Ramos (cell line): ENCODE measurements around the gene KAT6B.
"Not testable (repeated sequence)": the region's sequence is repeated elsewhere in the genome, so short reads cannot be mapped to it uniquely, and the experiment has no call there.

Source experiments
- in situ Hi-C: fragments of 300-500 bp; cut with MboI; formaldehyde crosslinking; loops from one replicate; pipeline ENCODE4 v1.14.3; 2022; ENCODE audit warnings: low sequenced_read_pairs; ENCODE audit not compliant: unreplicated experiment

KAT6B gene

DNA sequence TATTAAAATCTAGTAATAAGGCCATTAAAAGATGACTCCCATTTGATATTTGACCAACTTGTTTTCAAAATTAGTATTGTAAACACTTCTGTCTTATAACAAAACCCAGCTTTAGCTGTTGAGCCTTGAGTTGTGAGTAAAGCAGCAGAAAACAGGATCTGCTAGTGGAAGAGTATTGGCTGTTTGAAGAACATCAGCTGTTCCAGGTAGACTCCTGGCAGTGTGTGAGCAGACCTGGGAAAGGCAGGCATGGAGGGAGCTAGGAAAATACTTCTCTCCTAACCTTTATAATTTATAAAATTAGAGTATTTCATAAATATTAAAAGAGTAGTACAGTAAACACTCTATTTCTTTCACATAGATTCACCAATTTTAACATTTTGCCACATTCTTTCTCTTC is 29.0 kb downstream of the KAT6B start:
- in situ Hi-C loops = no loop called here

DNA sequence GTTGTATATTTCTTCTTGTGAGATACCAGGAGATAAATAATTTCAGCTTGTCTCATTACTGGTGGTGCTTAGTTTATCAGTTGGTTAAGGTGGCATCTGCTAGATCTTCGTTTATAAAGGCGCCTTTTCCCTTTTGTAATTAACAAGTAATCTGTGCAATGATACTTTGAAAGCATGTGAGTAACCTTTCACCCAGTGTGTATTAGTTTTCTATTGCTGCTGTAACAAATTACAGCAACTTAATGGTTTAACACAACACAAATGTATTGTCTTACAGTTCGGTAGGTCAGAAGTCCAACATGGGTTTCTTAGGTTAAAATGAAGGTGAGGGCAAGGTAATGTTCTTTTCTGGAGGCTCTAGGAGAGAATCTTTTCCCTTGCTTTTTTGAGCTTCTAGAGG is 30.5 kb downstream of the KAT6B start:
- in situ Hi-C loops = no loop called here

DNA sequence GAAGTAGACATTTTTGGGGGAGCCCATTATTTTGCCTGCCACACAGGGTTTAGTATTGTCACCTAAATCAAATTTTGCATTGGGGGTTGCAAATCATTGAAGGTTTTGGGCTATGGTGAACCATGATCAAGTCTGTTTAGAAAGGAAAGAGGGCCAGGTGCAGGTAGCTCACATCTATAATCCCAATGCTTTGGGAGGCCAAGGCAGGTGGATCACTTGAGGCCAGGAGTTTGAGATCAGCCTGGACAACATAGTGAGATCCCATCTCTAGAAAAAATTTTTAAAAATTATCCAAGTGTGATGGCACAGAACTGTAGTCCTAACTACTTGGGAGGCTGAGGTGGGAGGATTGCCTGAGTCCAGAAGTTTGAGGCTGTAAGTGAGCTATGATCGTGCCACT is 31.2 kb downstream of the KAT6B start:
- in situ Hi-C loops = no loop called here

DNA sequence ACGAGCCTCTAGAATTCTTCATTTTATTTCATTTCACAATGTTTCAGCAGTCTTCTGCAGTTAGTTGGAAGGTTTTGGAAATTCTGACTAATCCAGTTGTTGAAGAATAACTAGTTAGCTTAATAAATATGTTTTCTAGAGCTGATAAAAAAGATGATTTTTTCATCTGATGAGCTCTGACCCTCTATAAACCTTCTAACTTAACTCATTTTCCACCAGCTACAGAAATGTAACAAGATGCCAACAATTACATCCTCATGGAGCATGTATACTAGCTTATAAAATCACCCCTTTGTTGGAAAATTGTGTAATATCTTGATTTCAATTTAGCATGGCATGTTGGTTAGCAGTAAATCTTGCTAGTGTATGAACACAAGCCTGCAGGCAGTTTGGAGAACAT is 33.1 kb downstream of the KAT6B start:
- in situ Hi-C loops = no loop called here

DNA sequence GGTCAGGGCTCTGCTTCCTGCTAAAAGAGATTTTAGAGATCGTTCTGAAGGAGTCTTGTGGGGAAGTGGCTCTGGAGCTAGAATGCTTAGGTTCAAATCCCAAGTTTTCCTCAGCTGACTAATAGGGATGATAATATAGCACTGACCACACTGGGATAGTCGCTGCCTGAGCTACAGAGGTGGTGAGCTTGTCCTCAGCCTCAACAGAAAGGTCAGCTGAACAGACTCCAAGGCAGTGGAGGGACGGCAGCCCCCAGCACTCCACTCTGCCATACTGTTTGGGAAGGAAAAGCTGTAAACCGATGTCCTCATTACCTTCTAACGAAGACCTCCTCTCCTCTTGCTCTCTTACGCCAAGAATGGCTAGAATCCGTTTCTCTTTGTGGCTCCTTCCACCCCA is 36.2 kb downstream of the KAT6B start:
- in situ Hi-C loops = no loop called here

DNA sequence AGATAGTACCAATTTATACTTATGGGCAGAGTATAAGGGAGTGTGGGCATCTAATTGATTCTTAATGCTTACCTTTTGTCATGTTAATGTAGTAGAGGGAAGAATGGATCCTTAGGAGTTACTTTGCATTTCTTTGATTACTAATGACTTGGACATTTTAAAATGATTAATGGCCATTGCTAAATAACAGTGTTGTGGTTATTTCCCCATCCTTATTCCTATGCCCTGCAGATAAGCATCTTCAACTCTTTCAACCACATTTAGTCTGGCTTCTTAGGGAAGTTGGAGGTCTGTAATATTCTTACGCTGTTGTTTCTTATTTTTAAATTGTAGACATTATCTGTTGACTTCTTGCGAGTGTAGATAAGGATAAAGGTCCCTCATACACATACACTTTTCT is 37.2 kb downstream of the KAT6B start:
- in situ Hi-C loops = no loop called here

DNA sequence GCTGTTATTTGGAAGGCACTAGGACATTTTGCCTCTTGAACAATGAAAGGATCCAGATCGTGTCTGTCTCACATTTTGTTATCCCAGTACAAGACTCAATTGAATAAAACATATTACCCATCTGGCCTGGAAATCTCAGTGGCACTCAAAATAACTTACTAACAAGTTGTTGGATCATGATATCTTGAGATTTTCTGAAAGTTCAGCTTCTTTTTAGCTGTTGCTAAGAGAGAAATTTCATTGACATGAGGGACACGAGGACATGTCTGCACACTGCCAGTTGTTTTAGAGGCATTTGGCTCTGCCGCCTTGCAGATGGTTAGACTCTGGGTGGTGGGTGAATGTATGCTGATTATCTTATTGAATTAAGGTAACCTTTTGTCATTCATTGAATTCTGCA is 41.0 kb downstream of the KAT6B start:
- in situ Hi-C loops = no loop called here

DNA sequence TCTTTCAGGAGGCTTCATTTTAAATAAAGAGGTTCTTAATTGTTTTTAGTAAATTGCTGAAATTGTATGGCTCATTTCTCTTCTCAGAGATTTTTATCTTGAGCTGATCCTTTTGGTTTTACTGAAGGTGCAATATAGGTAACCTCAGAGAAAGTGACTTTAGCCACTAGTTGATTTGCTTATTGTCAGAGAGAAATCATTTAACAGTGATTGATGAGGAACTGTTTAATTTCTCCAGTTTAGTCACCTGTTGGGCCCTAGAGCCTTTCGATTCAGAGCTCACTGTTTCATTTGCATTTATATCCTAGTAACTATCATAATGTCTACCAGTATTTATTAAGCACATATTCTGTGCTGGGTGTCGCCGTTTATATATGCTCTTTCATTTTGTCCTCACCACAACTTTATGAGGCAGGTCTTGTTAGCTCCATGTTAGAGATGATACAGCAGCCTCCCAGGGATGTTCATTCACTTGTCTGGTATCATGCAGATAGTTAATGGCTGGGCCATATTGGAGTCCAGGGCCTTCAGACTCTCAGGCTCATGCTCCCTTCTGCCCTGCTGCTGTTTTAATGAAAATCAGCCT is 42.1 kb downstream of the KAT6B start:
- in situ Hi-C loops = no loop called here

DNA sequence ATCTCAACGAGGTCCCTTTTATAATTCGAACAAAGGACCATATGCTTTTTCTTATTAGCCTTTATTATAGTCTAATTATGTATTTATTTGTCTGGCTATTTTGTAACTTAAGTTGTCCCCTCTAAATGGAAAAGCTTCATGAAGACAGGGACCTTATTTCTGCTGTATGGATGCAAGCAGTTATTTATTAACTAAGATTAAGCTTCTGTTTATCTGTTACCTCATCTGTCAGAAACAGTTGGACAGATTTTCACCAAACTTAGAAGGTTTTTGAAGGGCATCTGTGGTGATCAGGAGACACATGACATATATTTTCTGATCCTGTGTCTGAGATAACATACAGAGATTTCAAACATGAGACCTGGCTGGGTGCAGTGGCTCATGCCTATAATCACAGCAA is 43.2 kb downstream of the KAT6B start:
- in situ Hi-C loops = no loop called here

DNA sequence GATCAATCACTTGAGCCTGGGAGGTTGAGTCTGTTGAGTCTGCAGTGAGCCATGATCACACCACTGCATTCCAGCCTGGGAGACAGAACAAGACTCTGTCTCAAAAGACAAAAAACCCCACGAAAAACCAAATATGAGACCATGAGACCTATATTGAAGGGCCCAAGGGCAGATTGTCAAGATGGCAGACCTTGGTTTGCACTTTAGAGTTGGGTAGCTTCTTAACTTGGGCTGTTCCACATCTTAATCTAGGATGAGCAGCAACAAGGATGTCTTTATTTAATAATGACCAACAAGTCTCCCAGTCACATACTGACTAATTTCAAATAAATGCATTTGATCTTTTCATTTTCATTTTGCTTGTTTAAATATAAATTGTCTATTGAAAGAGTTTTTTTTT is 43.8 kb downstream of the KAT6B start:
- in situ Hi-C loops = no loop called here

DNA sequence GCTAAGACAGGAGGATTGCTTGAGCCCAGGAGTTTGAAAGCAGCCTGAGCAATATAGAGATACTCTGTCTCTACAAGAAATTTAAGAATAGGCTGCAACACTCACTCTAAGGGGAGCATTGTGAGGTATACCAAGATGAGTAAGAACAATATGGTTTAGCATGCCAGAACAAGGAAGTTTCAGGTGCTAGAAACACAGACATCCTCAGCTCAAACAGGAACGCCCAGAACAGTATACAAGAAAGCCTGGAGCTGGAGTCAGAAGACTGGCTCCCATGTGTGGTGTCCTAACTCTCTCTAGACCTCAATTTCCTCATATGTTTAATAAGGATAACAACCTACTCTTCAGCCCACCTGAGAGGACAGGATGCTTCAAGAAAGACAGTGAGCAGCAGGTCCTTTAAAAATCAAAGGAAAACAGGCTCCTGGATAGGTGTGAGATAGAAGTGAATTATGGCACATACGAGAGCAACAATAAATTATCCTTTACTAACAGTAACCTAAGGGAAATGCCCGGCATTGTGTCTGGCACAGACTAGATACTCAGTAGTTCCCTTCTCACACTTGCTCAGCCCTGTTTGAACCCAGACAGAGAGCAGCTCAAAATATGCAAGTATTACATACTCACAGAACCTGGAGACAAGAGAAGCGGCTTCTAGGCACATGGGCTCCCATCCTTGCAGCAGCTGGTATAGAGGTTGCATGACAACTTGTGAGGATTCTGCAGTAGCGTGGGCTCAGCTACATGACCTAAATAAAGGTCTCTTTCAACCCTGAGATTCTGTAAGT is 45.4 kb downstream of the KAT6B start:
- in situ Hi-C loops = no loop called here

DNA sequence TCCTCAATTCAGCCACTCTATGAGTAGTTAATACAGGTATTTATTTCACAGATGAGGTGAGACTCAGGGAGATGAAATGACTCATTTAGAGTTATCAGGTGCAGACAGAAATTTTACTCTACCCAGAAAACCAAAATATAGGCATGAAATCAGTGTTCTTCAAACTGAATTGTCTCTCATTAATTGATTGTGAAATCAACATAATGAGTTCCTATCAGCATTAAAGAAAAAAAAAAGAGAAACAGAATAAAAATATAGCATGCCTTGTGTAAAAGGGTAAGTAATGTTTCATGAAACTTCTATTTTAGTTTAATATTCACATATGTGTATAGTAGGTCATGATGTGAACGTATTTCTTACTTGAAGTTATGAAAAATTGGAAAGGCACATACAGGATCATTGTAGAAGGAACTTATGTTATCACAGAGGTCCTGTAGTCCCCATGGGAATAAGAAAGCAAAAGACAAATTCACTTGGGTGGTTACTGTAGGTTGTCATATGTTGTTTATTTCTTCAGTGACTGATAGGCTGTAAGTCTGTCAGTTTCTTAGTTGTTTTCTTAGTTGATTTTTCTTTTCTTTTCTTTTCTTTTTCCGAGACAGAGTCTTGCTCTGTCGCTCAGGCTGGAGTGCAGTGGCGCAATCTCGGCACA is 47.5 kb downstream of the KAT6B start:
- in situ Hi-C loops = no loop called here

DNA sequence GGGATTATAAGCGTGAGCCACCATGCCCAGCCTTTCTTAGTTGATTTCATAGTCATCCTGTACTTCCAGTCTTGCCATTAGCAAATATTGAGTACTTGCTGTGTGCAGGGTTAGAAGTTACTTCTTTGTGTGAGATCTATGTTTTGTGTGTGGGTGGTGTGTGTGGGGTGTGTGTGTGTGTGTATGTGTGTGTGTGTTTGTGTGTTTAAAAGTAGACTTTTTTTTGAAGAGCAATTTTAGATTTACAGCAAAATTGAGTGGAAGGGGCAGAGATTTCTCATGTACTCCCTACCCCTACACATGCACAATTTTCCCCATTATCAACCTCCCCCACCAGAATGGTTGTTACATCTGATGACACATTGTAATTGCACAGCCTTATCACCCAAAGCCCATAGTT is 48.2 kb downstream of the KAT6B start:
- in situ Hi-C loops = no loop called here

DNA sequence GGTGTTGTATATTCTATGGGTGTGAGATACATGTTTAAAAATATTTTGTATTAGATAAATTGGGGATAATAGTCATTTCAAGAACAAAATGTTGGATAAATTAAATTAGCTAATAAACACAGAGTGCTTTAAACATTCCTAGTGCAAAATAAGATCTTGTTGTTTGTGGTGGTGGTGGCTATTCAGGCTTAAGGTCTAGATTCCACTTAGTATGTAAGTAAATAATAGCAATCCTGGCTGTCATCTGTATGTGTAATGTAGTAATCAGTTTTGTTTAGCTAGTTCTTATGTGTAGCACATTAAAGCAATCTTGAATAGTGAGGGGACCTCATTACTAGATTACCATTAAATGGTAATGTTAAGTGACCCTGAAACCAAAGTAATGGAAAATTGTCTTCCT is 48.7 kb downstream of the KAT6B start:
- in situ Hi-C loops = no loop called here

DNA sequence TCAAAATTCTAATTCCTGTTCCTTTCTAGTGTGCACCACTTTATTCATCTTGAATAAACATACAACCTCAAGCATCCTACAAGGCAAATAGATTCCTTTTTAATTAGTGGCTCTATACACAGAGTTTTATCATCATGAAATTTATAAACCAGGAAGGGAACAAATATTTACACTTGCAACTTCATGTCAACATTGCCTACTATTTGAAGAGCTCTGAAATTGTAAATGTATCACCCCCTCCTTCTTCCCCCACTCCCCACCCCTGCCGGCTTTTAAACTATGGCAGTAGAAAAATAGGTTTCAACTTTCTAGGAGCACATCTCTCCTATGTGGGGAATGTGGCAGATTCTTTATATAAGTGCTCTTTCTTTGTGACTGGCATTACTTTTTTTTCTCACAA is 49.6 kb downstream of the KAT6B start:
- in situ Hi-C loops = no loop called here

DNA sequence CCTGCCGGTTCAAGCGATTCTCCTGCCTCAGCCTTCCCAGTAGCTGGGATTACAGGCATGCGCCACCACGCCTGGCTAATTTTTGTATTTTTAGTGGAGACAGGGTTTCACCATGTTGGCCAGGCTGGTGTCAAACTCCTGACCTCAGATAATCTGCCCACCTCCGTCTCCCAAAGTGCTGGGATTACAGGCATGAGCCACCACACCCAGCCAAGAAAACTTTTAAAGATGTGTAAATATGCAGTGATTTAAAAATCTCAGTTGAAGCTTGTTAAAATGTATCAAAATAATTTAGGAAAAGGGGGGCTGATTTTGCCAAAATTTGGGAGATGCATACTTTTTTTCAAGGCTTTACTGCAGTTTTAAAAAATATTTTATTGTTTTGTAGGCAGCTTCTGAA is 50.7 kb downstream of the KAT6B start:
- in situ Hi-C loops = not testable (repeated sequence)

DNA sequence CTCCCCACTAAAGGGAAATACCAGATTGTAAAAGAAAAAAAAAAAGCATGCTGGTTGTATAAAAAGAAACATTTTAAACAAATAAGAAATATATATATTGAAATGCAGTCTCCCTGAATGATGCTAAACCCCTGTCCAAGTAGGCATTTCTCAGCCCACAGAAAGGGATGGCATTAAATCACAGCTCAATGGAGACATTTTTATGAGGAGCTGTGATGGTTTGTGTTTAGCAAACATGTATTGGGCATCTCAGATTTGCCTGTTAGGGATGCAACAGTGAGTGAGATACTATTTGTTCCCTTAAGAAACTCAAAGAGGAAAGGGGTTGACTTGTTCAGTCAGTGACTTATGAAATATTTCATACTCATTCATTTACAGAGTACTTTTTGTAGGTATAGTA is 51.5 kb downstream of the KAT6B start:
- in situ Hi-C loops = no loop called here

DNA sequence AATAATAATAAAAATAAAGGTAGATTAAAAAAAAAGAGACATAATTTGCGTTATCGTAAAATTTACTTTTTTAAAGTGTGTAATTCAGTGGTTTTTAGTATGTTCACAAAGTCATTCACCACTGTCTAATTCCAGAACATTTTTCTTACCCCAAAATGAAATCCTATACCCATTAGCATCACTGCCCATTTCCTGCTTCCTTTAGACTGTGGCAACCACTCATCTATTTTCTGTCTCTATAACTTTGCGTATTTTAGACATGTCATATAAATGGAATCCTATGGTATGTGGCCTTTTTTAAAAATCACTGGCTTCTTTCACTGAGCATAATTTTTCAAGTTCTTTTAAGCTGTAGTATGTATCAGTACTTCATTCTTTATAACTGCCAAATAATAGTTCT is 53.6 kb downstream of the KAT6B start:
- in situ Hi-C loops = no loop called here

DNA sequence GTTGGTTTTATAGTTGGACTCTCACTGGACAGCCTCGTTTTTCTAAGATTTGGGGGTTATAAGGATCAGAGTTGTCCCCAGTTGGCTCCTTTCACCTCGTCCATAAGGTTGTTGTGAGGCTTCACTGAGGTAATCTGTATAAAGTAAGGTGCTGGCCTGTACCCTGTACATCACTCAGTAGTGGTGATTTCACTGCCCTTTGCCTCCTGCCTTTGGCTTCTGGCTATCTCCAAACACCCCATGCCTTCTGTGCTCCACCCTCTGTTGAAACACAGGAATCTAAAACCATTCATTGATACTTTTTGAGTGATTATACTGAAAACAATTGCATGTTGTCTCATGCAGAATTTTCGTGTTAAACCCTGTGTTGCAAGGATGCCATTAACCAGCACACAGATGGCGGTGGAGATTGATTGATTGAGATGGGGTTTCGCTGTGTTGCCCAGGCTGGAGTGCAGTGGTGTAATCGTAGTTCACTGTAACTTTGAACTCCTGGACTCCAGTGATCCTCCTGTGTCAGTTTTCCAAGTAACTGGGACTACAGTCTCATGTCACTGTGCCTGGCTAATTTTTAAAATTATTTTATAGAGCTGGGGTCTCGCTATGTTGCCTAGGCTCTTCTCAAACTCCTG is 55.0 kb downstream of the KAT6B start:
- in situ Hi-C loops = no loop called here

DNA sequence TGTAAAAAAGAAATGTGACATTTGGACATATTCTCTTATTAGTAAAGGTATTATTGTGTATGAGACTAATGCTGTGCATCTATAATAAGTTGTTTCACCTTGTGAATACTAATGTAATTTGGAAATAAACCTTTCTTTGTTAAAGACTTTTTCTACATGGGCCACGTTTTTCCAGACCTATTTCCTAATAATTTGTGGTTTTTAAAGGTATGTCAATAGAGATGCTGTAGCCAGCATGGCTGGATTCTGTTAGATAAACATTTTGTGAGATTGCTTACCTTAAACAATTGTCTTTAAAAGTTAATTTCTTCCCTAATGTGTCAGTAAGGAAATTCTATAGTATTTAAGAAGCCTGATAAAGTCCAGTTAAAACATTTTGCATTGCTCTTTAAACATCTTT is 56.0 kb downstream of the KAT6B start:
- in situ Hi-C loops = no loop called here

DNA sequence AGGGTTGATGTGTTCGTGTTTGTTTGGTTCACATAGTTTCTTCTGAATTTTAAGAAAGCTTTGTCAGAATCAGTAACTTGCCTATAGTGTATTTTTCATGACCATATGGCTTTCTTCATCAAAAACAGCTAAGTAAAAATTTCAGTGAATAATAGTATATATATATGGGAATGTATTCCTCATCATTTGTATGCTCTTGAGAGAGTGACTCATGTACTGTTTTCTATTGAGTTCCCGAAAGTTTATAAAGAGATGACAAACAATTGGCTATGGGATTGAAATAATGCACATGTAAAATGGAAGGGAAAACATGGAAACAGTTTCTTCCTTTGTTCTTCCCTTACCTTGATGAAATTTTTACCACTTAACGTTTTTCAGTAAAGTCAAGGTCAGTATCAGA is 56.4 kb downstream of the KAT6B start:
- in situ Hi-C loops = no loop called here
